Activated T-cell treated with anti-CD3 and anti-CD28 coated beads, Interleukin-2, amount 50 U/mL, for 1 hour (primary cell): ENCODE data around the gene AP3M1.
"Not testable (repeated sequence)": the region's sequence is repeated elsewhere in the genome, so short reads cannot be mapped to it uniquely, and the experiment has no call there.

Experiments used
- DNase-seq: peaks from one replicate; pipeline ENCODE4 v3.0.0-alpha.2; 2020

The AP3M1 gene, protein sequence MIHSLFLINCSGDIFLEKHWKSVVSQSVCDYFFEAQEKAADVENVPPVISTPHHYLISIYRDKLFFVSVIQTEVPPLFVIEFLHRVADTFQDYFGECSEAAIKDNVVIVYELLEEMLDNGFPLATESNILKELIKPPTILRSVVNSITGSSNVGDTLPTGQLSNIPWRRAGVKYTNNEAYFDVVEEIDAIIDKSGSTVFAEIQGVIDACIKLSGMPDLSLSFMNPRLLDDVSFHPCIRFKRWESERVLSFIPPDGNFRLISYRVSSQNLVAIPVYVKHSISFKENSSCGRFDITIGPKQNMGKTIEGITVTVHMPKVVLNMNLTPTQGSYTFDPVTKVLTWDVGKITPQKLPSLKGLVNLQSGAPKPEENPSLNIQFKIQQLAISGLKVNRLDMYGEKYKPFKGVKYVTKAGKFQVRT

GRCh38 chr10:74150204-74150989 is at the start of gene AP3M1:
TSS of gene AP3M1 (minus strand) at chr10:74150828. CDS start at chr10:74138379, 12,449 bp downstream.
- peak; percentile 80 for DNase-seq

GRCh38 chr10:74199315-74199714 is 48.7 kb upstream of the AP3M1 start:
- DNase-seq: no peak

DNA sequence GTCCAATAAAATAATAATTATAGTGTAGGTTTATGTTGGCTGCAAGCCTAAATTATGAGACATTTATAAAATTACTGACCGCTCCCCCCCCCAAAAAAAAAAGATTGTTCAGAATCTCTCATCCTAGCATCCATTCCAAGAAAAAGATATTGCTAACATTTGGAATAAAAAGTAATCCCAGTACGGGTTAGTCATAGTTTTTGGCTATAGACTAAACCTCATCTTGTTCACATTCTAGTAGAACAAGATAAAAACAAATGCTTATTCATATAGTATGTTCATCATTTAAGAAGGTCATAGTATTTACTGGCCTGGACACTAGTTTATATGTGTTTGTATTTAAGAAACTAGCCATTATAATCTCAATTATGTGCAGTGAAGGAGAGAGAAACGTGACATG is 44.4 kb upstream of the AP3M1 start:
- no peak for DNase-seq

- DNase-seq: no peak
Observed at GRCh38 chr10:74194545-74194944, 43.9 kb upstream of the AP3M1 start.

DNA sequence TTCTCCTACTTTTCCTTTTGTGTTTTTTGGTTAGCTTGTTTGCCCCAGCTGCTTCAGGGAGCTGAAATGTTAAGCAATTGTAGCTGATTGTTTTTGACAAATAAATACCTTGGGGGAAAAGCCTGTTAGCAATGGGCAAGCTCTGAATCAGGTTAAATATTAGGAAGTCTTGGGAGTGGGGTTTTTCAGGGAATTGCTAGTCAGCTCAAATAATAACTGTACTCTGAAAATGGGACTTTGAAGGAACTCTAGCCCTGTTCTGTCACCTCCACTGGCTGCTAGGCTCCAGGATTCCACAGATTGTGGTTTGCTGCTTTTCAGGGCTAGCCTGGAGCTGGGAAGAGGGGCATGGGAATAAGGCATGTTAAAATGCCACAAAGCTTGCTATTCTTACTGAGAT is 39.9 kb upstream of the AP3M1 start:
- DNase-seq: no peak

DNA sequence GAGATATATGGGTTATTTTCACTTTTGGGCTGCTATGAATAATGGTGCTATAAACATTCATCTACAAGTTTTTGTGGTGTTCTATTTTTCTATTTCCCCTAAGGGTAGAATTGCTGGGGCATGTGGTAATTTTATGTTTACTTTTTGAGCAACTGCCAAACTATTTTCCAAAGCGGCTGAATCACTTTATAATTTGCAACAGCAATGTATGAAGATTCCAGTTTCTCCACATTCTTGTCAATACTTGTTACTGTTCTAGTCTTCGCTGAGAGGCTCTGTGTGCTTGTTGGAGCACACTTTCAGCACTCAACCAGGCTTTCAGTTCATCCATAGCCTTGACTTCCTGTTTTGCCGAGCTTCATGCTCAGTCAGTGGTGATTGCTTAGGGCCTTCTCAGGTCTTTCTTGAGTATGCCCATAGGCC is 39.4 kb upstream of the AP3M1 start:
- DNase-seq: no peak

GRCh38 chr10:74188617-74189016 is 38.0 kb upstream of the AP3M1 start:
- not testable (repeated sequence) for DNase-seq

DNA sequence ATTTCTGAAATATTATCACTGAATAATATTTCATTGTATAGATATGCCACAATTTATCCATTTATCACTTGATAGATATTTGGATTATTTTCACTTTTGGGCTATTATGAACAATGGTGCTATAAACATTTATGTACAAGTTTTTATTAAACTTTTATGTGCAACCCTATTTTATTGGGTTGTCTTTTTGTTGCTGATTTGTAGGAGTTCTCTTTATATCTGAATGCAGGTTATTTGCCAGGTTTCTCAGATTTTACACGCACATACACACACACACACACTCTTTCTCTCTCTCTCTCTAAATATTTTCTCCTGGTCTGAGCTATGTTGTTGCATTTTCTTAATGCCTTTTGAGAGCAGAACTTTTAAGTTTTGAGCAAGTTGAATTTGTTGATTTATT is 36.6 kb upstream of the AP3M1 start:
- DNase-seq: no peak

DNA sequence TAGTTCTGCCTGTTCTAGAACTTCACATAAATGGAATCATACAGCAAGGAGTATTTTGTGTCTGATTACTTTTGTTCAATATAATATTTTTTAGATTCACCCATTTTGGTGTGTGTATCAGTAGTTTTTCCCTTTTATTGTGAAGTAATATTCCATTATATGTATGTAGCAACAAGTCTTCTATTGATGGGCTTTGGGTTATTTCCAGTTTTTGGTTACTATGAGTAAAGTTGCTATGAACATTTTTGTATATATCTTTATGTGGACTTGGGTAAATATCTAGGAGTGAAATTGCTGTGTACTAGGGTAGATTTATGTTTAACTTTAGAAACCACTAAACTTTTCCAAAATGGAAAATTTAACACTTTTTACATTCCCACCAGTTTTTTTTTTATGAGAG is 36.0 kb upstream of the AP3M1 start:
- DNase-seq: no peak

- DNase-seq: no peak
Observed at GRCh38 chr10:74179111-74179710, 28.6 kb upstream of the AP3M1 start.

- DNase-seq: no peak
Observed at GRCh38 chr10:74178042-74178791, 27.6 kb upstream of the AP3M1 start.

GRCh38 chr10:74177140-74177677 is 26.6 kb upstream of the AP3M1 start:
- no peak for DNase-seq

DNA sequence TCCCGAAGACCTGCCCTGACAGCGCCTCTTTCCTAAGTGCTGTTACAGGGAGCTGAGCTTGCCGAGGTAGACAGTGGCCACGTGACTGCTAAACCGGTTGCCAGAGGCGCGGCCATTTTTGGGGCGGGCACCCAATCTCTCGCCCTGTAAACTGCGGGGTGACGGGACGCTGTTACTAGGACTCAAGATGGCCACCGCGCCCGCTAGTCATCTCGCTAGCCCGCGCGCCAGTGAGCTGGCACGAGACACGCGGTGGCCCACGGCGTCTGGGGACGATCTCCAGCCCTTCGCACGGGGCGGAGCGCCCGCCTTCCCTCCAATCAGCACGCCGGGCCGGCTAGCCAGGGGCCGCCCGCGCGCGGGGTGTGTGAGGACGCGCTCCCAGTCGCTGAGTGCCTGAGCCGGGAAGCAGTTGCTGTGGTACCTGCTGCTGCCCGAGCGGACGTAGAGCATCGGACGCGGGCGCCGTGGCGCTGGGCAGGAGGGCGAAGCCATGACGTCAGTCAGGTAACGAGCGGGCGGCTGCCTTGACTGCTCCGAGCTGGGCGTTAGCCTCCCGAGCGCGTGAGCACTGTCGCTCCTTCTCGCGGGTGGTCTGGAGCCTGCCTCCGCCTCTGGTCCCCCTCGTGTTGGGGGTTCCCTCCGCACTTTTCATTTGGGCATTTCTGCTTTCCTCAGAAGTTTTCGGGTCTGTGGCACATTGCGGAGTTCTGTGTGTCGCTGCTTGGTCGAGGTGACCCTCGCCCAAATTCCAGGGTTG is 25.9 kb upstream of the AP3M1 start:
- DNase-seq: peak; percentile 96

- DNase-seq: no peak
Observed at GRCh38 chr10:74175510-74176379, 25.1 kb upstream of the AP3M1 start.

- no peak for DNase-seq
Observed at GRCh38 chr10:74174521-74174920, 23.9 kb upstream of the AP3M1 start.

DNA sequence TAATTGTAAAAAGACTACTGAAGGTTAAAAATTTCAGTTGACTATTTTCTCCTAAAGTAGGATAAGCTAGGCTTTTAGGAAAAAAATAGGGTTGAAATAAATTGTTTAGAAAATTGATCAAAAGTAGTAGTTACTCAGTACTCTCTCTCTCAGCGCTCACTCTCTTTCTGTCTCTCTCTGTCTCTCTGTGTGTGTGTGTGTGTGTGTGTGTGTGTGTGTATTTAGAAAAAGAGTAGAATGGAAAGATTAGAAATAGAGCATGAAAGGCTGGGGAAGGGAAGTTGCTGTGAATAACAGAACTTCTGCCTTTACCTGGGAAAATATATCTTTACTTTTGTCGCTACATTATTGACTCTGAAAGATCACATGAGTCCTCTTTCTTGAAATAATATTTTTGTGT is 21.0 kb upstream of the AP3M1 start:
- DNase-seq: no peak

GRCh38 chr10:74167443-74167842 is 16.8 kb upstream of the AP3M1 start:
- DNase-seq: no peak

GRCh38 chr10:74165530-74165901 is 14.9 kb upstream of the AP3M1 start:
- DNase-seq: no peak

DNA sequence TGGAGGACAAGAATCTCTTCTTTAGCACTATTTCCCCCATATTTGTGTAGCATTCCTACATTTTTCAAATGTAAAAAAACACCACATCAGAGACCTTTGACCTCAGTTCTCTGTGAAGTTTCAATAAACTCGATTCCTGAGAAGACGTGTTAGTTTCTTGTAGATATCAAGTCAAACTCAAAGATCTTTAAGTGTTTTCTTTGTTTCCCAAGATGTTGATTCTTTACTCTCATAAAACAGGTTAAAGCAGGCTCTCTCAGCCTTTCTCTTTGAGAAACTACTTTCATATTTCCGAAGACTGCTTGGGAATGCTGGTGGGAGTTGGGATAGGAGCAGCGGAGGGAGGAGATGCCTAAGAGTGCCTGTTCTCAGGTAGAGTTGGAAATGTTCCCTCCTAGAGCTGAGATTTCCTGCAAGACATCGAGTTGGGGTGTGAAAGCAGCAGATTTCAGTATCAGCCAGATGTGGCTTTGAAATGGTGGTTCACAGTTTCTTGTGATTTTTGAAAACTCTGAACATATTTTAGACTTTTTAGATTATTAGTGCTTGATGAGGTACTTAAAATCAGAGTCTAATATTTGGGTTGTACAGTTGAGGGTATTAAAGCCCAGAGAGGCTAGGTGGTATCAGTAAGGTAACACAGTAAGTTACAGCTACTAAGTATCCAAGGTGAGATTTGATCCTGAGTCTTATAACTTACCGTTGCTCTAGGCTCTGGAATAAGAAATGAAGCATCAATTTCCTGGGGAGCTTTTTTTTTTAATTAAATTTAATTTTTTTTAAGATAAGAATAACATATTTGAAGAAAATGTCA is 14.3 kb upstream of the AP3M1 start:
- no peak for DNase-seq
